Testis (tissue), 3 donors: ENCODE results near the gene CDKN1A. TPM values are rescaled to one million over a fixed set of nuclear protein-coding genes. Genes with fewer than 3 reads are reported as not detected.
"Not testable (repeated sequence)": the region's sequence is repeated elsewhere in the genome, so short reads cannot be mapped to it uniquely, and the experiment has no call there.

Experiments
- DNase-seq: peaks from one replicate; pipeline ENCODE4 v3.0.0-alpha.2; 2019
- H3K27ac ChIP-seq, 2 donors: fragments of 200-600 bp; sonication (generic); one replicate each; pipeline ENCODE4 v1.5.1; 2019
- H3K27me3 ChIP-seq: fragments of 200-600 bp; sonication (generic); one replicate; pipeline ENCODE4 v1.5.1; 2019
- H3K36me3 ChIP-seq: fragments of 200-600 bp; sonication (generic); one replicate; pipeline ENCODE4 v1.5.1; 2017; ENCODE audit warnings: low read depth; ENCODE audit errors: missing control alignments
- H3K4me1 ChIP-seq: fragments of 200-600 bp; sonication (generic); one replicate; pipeline ENCODE4 v1.5.1; 2019
- H3K4me3 ChIP-seq, 2 donors: fragments of 200-600 bp; sonication (generic); one replicate each; pipeline ENCODE4 v1.5.1; 2017 to 2019
- H3K9me3 ChIP-seq: fragments of 200-600 bp; sonication (generic); one replicate; pipeline ENCODE4 v1.5.1; 2017
- POLR2A ChIP-seq: fragments of 450-650 bp; IDR thresholded peaks from one replicate; pipeline ENCODE4 v1.6.1; 2017; ENCODE audit warnings: antibody characterized with exemption, mild to moderate bottlenecking, moderate library complexity
- WGBS, 2 donors: methylation state at CpG; one replicate each; pipeline ENCODE4 v1.1.5; 2018; 5-methylcytosine and 5-hydroxymethylcytosine counted together
- intact Hi-C: fragments of 100-400 bp; cut with DNase I; formaldehyde crosslinking; loops from one replicate; pipeline ENCODE4 v1.15.1; 2023; ENCODE audit warnings: low total_unique reads
- polyA plus RNA-seq: library from polyadenylated mRNA; stranded (reverse); fragments of 350-450 nt; fragmentation: Illumina TruSeq; extraction: RNeasy Lipid Tissue Mini Kit (QIAGEN cat#74804); gene quantifications from one replicate; pipeline ENCODE4 v1.2.3, GENCODE V29; 2014; ENCODE audit warnings: low read depth, low replicate concordance; ENCODE audit not compliant: insufficient read depth
- total RNA-seq, 2 donors: library from RNA; depleted of rRNA; stranded (reverse); fragments of >200 nt; gene quantifications; one replicate each; pipeline ENCODE4 v1.2.3, GENCODE V29; 2016
- TF ChIP-seq, protein P1 (sequence below), 3 experiments: fragments of 450-650 bp in 2 of 3; fragments of 200-600 bp in 1 of 3; sonication (generic) in 1 of 3; IDR thresholded peaks; one replicate each; pipeline ENCODE4 v1.5.1; 2016 to 2019; ENCODE audit warnings: antibody characterized with exemption in 3 of 3, mild to moderate bottlenecking in 2 of 3, moderate library complexity in 1 of 3

The CDKN1A gene
- total and polyA plus RNA-seq, 3 donors from 2014 or later, result 64.2 to 154 (median 154) TPM

DNA sequence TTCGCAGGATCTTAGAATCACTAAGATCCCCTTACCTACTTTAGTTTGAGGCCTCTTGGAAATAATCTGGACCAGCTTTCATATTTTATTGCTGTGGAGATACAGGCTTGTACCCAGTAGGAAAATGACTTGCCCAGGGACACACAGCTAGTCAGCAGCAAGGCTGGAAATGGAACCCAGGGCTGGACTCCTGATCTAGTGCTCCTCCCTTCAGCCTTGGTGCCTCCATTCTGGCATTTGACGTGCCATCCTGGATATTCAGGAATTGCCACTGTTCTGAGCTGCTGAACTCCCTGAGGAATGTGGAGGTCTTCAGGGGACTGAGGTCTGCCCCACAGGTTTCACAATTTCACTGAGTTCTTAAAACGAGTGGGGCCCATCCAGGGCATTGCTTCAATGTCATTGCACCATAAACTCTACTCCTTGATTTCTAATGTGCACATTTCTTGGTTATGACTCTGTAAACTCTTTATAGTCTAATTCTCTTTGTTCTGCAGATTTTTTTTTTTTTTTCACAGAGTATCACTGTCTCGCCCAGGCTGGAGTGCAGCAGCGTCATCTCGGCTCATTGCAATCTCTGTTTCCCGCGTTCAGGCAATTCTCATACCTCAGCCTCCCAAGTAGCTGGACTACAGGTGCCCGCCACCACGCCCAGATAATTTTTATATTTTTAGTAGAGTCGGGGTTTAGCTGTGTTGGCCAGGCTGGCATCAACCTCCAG is 26.7 kb upstream of the CDKN1A start:
- Histone ChIP-seq H3K4me3 (no peak overlapping the region), H3K9me3 (no peaks in the 10 kb centered on the region), H3K4me1 (peaks cover 7% of the 10 kb centered on the region), H3K27me3 (no peaks in the 10 kb centered on the region), H3K27ac (no peak overlapping the region), H3K36me3 (no peaks in the 10 kb centered on the region)
- 93 to 95% methylated on average over 10 to 11 of the region's 11 CpGs for WGBS, 2 donors
- no peak for DNase-seq
- intact Hi-C loops, result no loop called here
- TF ChIP-seq, protein P1, sequence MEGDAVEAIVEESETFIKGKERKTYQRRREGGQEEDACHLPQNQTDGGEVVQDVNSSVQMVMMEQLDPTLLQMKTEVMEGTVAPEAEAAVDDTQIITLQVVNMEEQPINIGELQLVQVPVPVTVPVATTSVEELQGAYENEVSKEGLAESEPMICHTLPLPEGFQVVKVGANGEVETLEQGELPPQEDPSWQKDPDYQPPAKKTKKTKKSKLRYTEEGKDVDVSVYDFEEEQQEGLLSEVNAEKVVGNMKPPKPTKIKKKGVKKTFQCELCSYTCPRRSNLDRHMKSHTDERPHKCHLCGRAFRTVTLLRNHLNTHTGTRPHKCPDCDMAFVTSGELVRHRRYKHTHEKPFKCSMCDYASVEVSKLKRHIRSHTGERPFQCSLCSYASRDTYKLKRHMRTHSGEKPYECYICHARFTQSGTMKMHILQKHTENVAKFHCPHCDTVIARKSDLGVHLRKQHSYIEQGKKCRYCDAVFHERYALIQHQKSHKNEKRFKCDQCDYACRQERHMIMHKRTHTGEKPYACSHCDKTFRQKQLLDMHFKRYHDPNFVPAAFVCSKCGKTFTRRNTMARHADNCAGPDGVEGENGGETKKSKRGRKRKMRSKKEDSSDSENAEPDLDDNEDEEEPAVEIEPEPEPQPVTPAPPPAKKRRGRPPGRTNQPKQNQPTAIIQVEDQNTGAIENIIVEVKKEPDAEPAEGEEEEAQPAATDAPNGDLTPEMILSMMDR (IDR thresholded peaks at IDR 0.05), result no peak
- no peak for TF ChIP-seq POLR2A

DNA sequence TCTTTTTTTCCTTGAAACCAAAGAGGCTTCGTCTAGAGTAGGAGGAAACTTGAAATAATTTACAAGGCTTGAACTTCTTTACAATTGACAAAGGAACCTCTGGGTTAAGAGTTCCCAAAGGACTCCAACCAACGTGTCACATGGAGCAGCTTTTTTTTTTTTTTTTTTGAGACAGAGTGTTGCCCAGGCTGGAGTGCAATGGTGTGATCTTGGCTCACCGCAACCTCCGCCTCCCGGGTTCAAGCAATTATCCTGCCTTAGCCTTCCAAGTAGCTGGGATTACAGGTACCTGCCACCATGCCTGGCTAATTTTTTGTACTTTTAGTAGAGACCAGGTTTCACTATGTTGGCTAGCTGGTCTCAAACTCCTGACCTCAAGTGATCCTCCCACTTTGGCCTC is 24.0 kb upstream of the CDKN1A start:
- WGBS, 2 donors, result 87 to 89% methylated on average over 5 of the region's 5 CpGs
- H3K27ac ChIP-seq, intact Hi-C loops, DNase-seq, H3K27me3 ChIP-seq, H3K4me1 ChIP-seq, H3K4me3 ChIP-seq, H3K36me3 ChIP-seq, H3K9me3 ChIP-seq: not testable (repeated sequence)

DNA sequence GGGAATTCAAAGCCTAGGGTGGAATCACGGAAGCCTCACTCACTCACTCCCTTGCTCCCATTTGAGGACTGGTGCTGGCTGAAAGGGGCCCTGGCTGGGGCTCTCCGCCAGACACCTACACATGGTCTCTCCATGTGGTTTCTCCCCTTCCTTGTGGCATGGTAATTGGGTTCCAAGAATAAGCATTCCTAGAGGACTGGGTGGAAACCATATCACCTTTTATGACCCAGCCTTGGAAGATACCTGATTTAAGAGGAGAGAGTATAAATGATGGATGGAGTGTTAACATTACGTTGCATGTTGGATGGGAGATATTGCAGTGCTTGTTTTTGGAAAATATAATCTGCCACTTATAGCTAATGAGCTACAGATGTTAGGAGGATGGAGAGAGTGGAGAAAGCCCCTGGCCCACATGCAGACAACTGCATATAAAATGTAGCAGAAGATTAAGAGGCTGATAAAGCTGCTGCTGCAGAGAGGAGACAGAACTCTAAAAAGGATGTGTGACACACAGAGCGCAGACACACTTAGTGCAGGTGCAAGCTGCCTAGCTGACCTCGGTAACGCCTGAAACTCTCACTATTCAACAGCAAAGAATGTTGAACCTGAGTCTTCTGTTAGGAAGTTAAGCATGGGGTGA is 23.3 kb upstream of the CDKN1A start:
- H3K4me3 ChIP-seq, result no peak overlapping the region
- H3K36me3 ChIP-seq, result no peaks in the 10 kb centered on the region
- peaks cover 7% of the 10 kb centered on the region for H3K4me1 ChIP-seq
- H3K9me3 ChIP-seq, result no peaks in the 10 kb centered on the region
- 84 to 92% methylated on average over 6 of the region's 6 CpGs for WGBS, 2 donors
- TF ChIP-seq POLR2A, result no peak
- no peak overlapping the region for H3K27ac ChIP-seq
- intact Hi-C loops, result no loop called here
- DNase-seq, result no peak
- no peaks in the 10 kb centered on the region for H3K27me3 ChIP-seq

DNA sequence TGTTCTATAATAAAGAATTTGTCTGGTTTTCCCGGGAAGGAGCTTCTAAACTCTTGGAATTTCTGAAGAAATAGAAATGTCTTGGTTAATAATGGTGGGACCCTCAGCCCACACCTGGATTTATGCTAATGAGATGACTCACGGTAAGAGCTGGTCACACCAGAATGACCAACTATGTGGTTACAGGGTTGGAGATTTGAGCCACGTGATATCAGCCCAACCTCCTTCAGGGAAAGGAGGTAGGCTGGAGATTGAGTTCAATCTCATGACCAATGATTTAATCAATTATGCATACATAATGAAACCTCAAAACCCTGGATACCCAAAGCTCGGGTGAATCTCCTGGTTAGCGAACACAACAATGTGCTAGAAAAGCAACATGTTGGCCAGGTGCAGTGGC is 22.1 kb upstream of the CDKN1A start:
- WGBS, 2 donors, result 74 to 94% methylated on average over 5 of the region's 5 CpGs
- peaks cover 5% of the 10 kb centered on the region for H3K4me1 ChIP-seq
- no peaks in the 10 kb centered on the region for H3K27me3 ChIP-seq
- H3K27ac ChIP-seq, result no peak overlapping the region
- intact Hi-C loops, result no loop called here
- H3K4me3 ChIP-seq, result no peak overlapping the region
- no peak for TF ChIP-seq POLR2A
- TF ChIP-seq, protein P1 (IDR thresholded peaks at IDR 0.05), result no peak
- DNase-seq, result no peak
- H3K9me3 ChIP-seq, result no peaks in the 10 kb centered on the region
- H3K36me3 ChIP-seq, result no peaks in the 10 kb centered on the region

DNA sequence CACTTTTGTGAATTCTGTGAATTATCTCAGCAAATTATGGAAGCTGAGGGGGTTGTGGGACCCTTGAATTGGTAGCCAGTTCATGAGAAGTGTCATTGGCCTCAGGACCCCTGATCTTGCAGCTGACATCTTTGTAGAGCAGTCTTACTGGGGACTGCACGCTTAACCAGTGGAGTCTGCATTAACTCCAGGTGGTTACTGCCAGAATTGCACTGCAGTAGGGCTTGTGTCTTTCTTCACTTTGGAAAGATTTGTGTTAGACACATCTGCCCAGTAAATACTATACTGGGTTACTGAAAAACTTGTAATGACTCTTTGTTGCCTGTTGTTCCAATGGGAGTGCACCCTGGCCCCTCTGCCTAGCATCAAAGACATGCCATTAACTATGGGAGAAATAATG is 21.2 kb upstream of the CDKN1A start:
- no peak for DNase-seq

More for the DNA sequence above, 21.2 kb upstream of the CDKN1A start:
- Histone ChIP-seq H3K27ac (no peak overlapping the region), H3K9me3 (no peaks in the 10 kb centered on the region), H3K4me1 (peaks cover 5% of the 10 kb centered on the region), H3K4me3 (no peak overlapping the region), H3K27me3 (no peaks in the 10 kb centered on the region), H3K36me3 (no peaks in the 10 kb centered on the region)
- TF ChIP-seq POLR2A, result no peak
- TF ChIP-seq, protein P1 (IDR thresholded peaks at IDR 0.05), result no peak
- WGBS, 2 donors, result 95 to 100% methylated on average over 1 of the region's 1 CpG
- intact Hi-C loops, result no loop called here
